ENCODE results near the gene KRT24.

Gene KRT24

GRCh38 chr17:40695874-40696472 is 7.6 kb downstream of the KRT24 start:
- DNase-seq (ENCODE audit: low read depth in 3 of 3, low spot score in 1 of 3), result no peak

GRCh38 chr17:40694584-40694983 is 9.0 kb downstream of the KRT24 start:
- no peak for DNase-seq (ENCODE audit: low read depth in 3 of 3, low spot score in 1 of 3)

GRCh38 chr17:40687106-40687505 is 16.4 kb downstream of the KRT24 start:
- DNase-seq (ENCODE audit: low read depth in 3 of 3, low spot score in 1 of 3), result no peak

- no peak for DNase-seq (ENCODE audit: low read depth in 3 of 3, low spot score in 1 of 3)
Observed at GRCh38 chr17:40686192-40686591, 17.4 kb downstream of the KRT24 start.

GRCh38 chr17:40680998-40681397 is 22.6 kb downstream of the KRT24 start:
- no peak for DNase-seq (ENCODE audit: low read depth in 3 of 3, low spot score in 1 of 3)

GRCh38 chr17:40679523-40679907 is 24.0 kb downstream of the KRT24 start:
- no peak for DNase-seq (ENCODE audit: low read depth in 3 of 3, low spot score in 1 of 3)

- DNase-seq (ENCODE audit: low read depth in 3 of 3, low spot score in 1 of 3), result no peak
Observed at GRCh38 chr17:40678902-40679522, 24.5 kb downstream of the KRT24 start.

- no peak for DNase-seq (ENCODE audit: low read depth in 3 of 3, low spot score in 1 of 3)
Observed at GRCh38 chr17:40675905-40676304, 27.6 kb downstream of the KRT24 start.

- DNase-seq (ENCODE audit: low read depth in 3 of 3, low spot score in 1 of 3), result no peak
Observed at GRCh38 chr17:40672654-40673053, 30.9 kb downstream of the KRT24 start.

GRCh38 chr17:40671282-40671681 is 32.3 kb downstream of the KRT24 start:
- no peak for DNase-seq (ENCODE audit: low read depth in 3 of 3, low spot score in 1 of 3)

GRCh38 chr17:40666331-40666730 is 37.2 kb downstream of the KRT24 start:
- DNase-seq (ENCODE audit: low read depth in 3 of 3, low spot score in 1 of 3), result no peak

GRCh38 chr17:40664582-40665333 is 38.8 kb downstream of the KRT24 start, which contains the start of gene KRT222:
TSS of gene KRT222 (minus strand) at chr17:40665177. CDS start at chr17:40665099, 78 bp downstream.
- DNase-seq (ENCODE audit: low read depth in 3 of 3, low spot score in 1 of 3), result no peak

GRCh38 chr17:40663252-40663651 is 40.3 kb downstream of the KRT24 start:
- DNase-seq (ENCODE audit: low read depth in 3 of 3, low spot score in 1 of 3), result no peak

- no peak for DNase-seq (ENCODE audit: low read depth in 3 of 3, low spot score in 1 of 3)
Observed at GRCh38 chr17:40659911-40660310, 43.6 kb downstream of the KRT24 start.

- no peak for DNase-seq (ENCODE audit: low read depth in 3 of 3, low spot score in 1 of 3)
Observed at GRCh38 chr17:40658396-40658795, 45.2 kb downstream of the KRT24 start.

- no peak for DNase-seq (ENCODE audit: low read depth in 3 of 3, low spot score in 1 of 3)
Observed at GRCh38 chr17:40651939-40652338, 51.6 kb downstream of the KRT24 start.

- DNase-seq (ENCODE audit: low read depth in 3 of 3, low spot score in 1 of 3), result peak in 1 of 3 donors; percentile 3
Observed at GRCh38 chr17:40648384-40648968, 55.1 kb downstream of the KRT24 start.
